ENCODE measurements around the gene NUBPL.
A peak's percentile ranks its signal among the peaks of the same experiment; 100 is the strongest.
"Not testable (repeated sequence)": the region's sequence is repeated elsewhere in the genome, so short reads cannot be mapped to it uniquely, and the experiment has no call there.

Gene NUBPL

GRCh38 chr14:31864937-31865855 lies 304.0 kb downstream of the NUBPL start:
- no peak overlapping the region for H3K4me3 ChIP-seq (ENCODE audit: low read depth, low read length)
- DNase-seq: no peak
- no peaks in the 10 kb centered on the region for H3K27me3 ChIP-seq (ENCODE audit: insufficient read depth, low read depth, severe bottlenecking)
- no peak for TF ChIP-seq CTCF (IDR thresholded peaks at IDR 0.05; ENCODE audit: low read depth, low read length)
- H3K27ac ChIP-seq: no peak overlapping the region
- no peaks in the 10 kb centered on the region for H3K36me3 ChIP-seq
- H3K9me3 ChIP-seq (ENCODE audit: severe bottlenecking): no peaks in the 10 kb centered on the region

GRCh38 chr14:31867570-31867969 lies 306.4 kb downstream of the NUBPL start:
- Histone ChIP-seq H3K36me3 (no peaks in the 10 kb centered on the region), H3K4me3 (ENCODE audit: low read depth, low read length) (no peak overlapping the region), H3K27ac (no peak overlapping the region), H3K9me3 (ENCODE audit: severe bottlenecking) (no peaks in the 10 kb centered on the region), H3K27me3 (ENCODE audit: insufficient read depth, low read depth, severe bottlenecking) (no peaks in the 10 kb centered on the region)
- DNase-seq: no peak
- no peak for TF ChIP-seq CTCF (IDR thresholded peaks at IDR 0.05; ENCODE audit: low read depth, low read length)

GRCh38 chr14:31868096-31868495 lies 306.9 kb downstream of the NUBPL start:
- not testable (repeated sequence) for DNase-seq; H3K4me3 ChIP-seq (ENCODE audit: low read depth, low read length); H3K9me3 ChIP-seq (ENCODE audit: severe bottlenecking)

GRCh38 chr14:31876741-31877140 lies 315.5 kb downstream of the NUBPL start:
- Histone ChIP-seq H3K9me3 (ENCODE audit: severe bottlenecking) (no peaks in the 10 kb centered on the region), H3K4me3 (ENCODE audit: low read depth, low read length) (peak overlapping the region; percentile 36), H3K27ac (peak overlapping the region; percentile 48; the same call in 1 of the 2 replicates), H3K27me3 (ENCODE audit: insufficient read depth, low read depth, severe bottlenecking) (no peaks in the 10 kb centered on the region), H3K36me3 (no peaks in the 10 kb centered on the region)
- DNase-seq: peak; percentile 66
- no peak for TF ChIP-seq CTCF (IDR thresholded peaks at IDR 0.05; ENCODE audit: low read depth, low read length)

More at GRCh38 chr14:31868096-31868495, 306.9 kb downstream of the NUBPL start:
- not testable (repeated sequence) for H3K27me3 ChIP-seq (ENCODE audit: insufficient read depth, low read depth, severe bottlenecking); H3K36me3 ChIP-seq; H3K27ac ChIP-seq

- H3K36me3 ChIP-seq: no peaks in the 10 kb centered on the region
- peak; percentile 26 for DNase-seq
- H3K27me3 ChIP-seq (ENCODE audit: insufficient read depth, low read depth, severe bottlenecking): no peaks in the 10 kb centered on the region
- peak overlapping the region; percentile 36 for H3K4me3 ChIP-seq (ENCODE audit: low read depth, low read length)
- H3K9me3 ChIP-seq (ENCODE audit: severe bottlenecking): no peaks in the 10 kb centered on the region
- peak overlapping the region; percentile 48 for H3K27ac ChIP-seq
- no peak for TF ChIP-seq CTCF (IDR thresholded peaks at IDR 0.05; ENCODE audit: low read depth, low read length)
These were observed 316.1 kb downstream of the NUBPL start for GRCh38 chr14:31877255-31877798.

- TF ChIP-seq CTCF (IDR thresholded peaks at IDR 0.05; ENCODE audit: low read depth, low read length): no peak
- no peak for DNase-seq
- Histone ChIP-seq H3K27ac (no peak overlapping the region), H3K27me3 (ENCODE audit: insufficient read depth, low read depth, severe bottlenecking) (no peaks in the 10 kb centered on the region), H3K9me3 (ENCODE audit: severe bottlenecking) (no peaks in the 10 kb centered on the region), H3K36me3 (no peaks in the 10 kb centered on the region), H3K4me3 (ENCODE audit: low read depth, low read length) (no peak overlapping the region)
These were observed 318.6 kb downstream of the NUBPL start for GRCh38 chr14:31879661-31880348.
